NCI-H187 treated with DMSO at 0.1 percent for 48 hours (cell line): Measurements from ENCODE around the gene MRPL51.

Experiments
- DNase-seq: peaks from one replicate; lab custom pipeline; 2025; lab: John Stamatoyannopoulos, UW

The MRPL51 gene

GRCh38 chr12:6461401-6462233, 31.4 kb downstream of the MRPL51 start:
- no peak for DNase-seq

- DNase-seq: no peak
These were observed 32.2 kb downstream of the MRPL51 start for GRCh38 chr12:6460751-6461371.

- DNase-seq: no peak
These were observed 34.1 kb downstream of the MRPL51 start for GRCh38 chr12:6459004-6459337.

- DNase-seq: no peak
These were observed 34.6 kb downstream of the MRPL51 start for GRCh38 chr12:6458281-6459003.

- no peak for DNase-seq
These were observed 35.7 kb downstream of the MRPL51 start for GRCh38 chr12:6457220-6457945.

GRCh38 chr12:6452944-6453630, 40.0 kb downstream of the MRPL51 start:
- no peak for DNase-seq

- no peak for DNase-seq
These were observed 40.7 kb downstream of the MRPL51 start for GRCh38 chr12:6452245-6452943.

- DNase-seq: peak; percentile 87
These were observed 41.5 kb downstream of the MRPL51 start, which contains the start of gene TAPBPL for GRCh38 chr12:6451348-6452244. TAPBPL (plus strand) TSS chr12:6452042; CDS start chr12:6452249, 207 bp downstream.

GRCh38 chr12:6450869-6451347, 42.2 kb downstream of the MRPL51 start:
- no peak for DNase-seq

GRCh38 chr12:6450091-6450868, 42.8 kb downstream of the MRPL51 start:
- no peak for DNase-seq

- no peak for DNase-seq
These were observed 48.1 kb downstream of the MRPL51 start, which contains the start of gene CD27 for GRCh38 chr12:6444704-6445688. CD27 (plus strand) TSS chr12:6444955; CDS start chr12:6445096, 141 bp downstream.

- DNase-seq: no peak
These were observed 49.0 kb downstream of the MRPL51 start for GRCh38 chr12:6444031-6444430.

- DNase-seq: no peak
These were observed 49.6 kb downstream of the MRPL51 start for GRCh38 chr12:6443361-6443983.

- no peak for DNase-seq
These were observed 50.2 kb downstream of the MRPL51 start for GRCh38 chr12:6442836-6443235.
